ENCODE measurements around the gene FYCO1. TPM values are rescaled to one million over a fixed set of nuclear protein-coding genes. Genes with fewer than 3 reads are reported as not detected.
A peak's percentile ranks its signal among the peaks of the same experiment; 100 is the strongest.

Gene FYCO1
- total RNA-seq, 1 donor from 2014 or later, result 7.9 TPM

GRCh38 chr3:45980229-45980813, 15.3 kb downstream of the FYCO1 start:
- no peak for DNase-seq (ENCODE audit: low read depth)
- H3K4me3 ChIP-seq (ENCODE audit: low read depth, low read length), result no peak overlapping the region
- TF ChIP-seq CTCF (IDR thresholded peaks at IDR 0.05; ENCODE audit: insufficient read depth, low read length, severe bottlenecking), result no peak
- peaks cover 13% of the 10 kb centered on the region for H3K36me3 ChIP-seq (ENCODE audit: control insufficient read depth, insufficient read depth, low read length)
- no peak for FAIRE-seq
- no peaks in the 10 kb centered on the region for H3K27me3 ChIP-seq (ENCODE audit: control insufficient read depth, insufficient read depth, low read length)

DNA sequence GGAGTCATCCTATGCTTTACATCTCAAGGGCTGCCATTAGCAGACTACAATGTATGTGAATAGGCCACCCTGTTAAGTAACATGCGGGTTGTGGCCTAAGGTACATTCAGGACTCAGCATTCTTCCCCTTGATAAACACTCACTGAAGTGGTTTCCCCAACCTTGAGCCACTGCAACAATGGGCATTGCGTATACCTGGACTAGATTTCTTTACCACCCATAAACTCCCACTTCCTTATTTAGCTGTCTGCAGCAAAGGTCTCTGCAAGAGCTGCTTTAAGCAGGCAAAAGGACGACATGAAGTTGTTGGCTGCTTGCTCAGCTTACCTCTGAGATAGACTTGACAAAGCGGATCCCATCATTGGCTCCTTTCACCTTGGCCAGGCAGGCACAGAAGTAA, 16.2 kb downstream of the FYCO1 start:
- H3K27me3 ChIP-seq (ENCODE audit: control insufficient read depth, insufficient read depth, low read length), result no peaks in the 10 kb centered on the region
- no peak for TF ChIP-seq CTCF (IDR thresholded peaks at IDR 0.05; ENCODE audit: insufficient read depth, low read length, severe bottlenecking)
- FAIRE-seq (no peak), DNase-seq (ENCODE audit: low read depth) (no peak)
- no peak overlapping the region for H3K4me3 ChIP-seq (ENCODE audit: low read depth, low read length)
- peaks cover 13% of the 10 kb centered on the region for H3K36me3 ChIP-seq (ENCODE audit: control insufficient read depth, insufficient read depth, low read length)

- TF ChIP-seq CTCF (IDR thresholded peaks at IDR 0.05; ENCODE audit: insufficient read depth, low read length, severe bottlenecking), result no peak
- Histone ChIP-seq H3K27me3 (ENCODE audit: control insufficient read depth, insufficient read depth, low read length) (no peaks in the 10 kb centered on the region), H3K4me3 (ENCODE audit: low read depth, low read length) (no peak overlapping the region), H3K36me3 (ENCODE audit: control insufficient read depth, insufficient read depth, low read length) (peaks cover 8% of the 10 kb centered on the region)
- FAIRE-seq (no peak), DNase-seq (ENCODE audit: low read depth) (peak; percentile 76)
Observed at GRCh38 chr3:45978006-45978761, 17.4 kb downstream of the FYCO1 start.

GRCh38 chr3:45976191-45977091, 19.2 kb downstream of the FYCO1 start:
- FAIRE-seq, result no peak
- no peaks in the 10 kb centered on the region for H3K27me3 ChIP-seq (ENCODE audit: control insufficient read depth, insufficient read depth, low read length)
- peaks cover 8% of the 10 kb centered on the region for H3K36me3 ChIP-seq (ENCODE audit: control insufficient read depth, insufficient read depth, low read length)
- no peak overlapping the region for H3K4me3 ChIP-seq (ENCODE audit: low read depth, low read length)
- TF ChIP-seq CTCF (IDR thresholded peaks at IDR 0.05; ENCODE audit: insufficient read depth, low read length, severe bottlenecking), result no peak
- no peak for DNase-seq (ENCODE audit: low read depth)

- no peak for FAIRE-seq
- DNase-seq (ENCODE audit: low read depth), result no peak
- no peak for TF ChIP-seq CTCF (IDR thresholded peaks at IDR 0.05; ENCODE audit: insufficient read depth, low read length, severe bottlenecking)
- H3K27me3 ChIP-seq (ENCODE audit: control insufficient read depth, insufficient read depth, low read length), result no peaks in the 10 kb centered on the region
- H3K4me3 ChIP-seq (ENCODE audit: low read depth, low read length), result no peak overlapping the region
- H3K36me3 ChIP-seq (ENCODE audit: control insufficient read depth, insufficient read depth, low read length), result peaks cover 8% of the 10 kb centered on the region
Observed at GRCh38 chr3:45975686-45976085, 19.9 kb downstream of the FYCO1 start.
